Activated naive CD4-positive, alpha-beta T cell treated with anti-CD3 and anti-CD28 coated beads for 36 hours (primary cell): Measurements from ENCODE around the gene DUSP7. TPM values are rescaled to one million over a fixed set of nuclear protein-coding genes. Genes with fewer than 3 reads are reported as not detected.

Source experiments
- CTCF ChIA-PET: fragments of 350-600 bp; sonication (Branson Sonifier 250); formaldehyde crosslinking; loops from one replicate; lab custom pipeline; 2021; ENCODE audit warnings: antibody characterized with exemption; lab: Charles Lee
- DNase-seq: peaks from one replicate; pipeline ENCODE4 v3.0.0-alpha.2; 2020
- H3K27ac Mint-ChIP-seq: one replicate; pipeline ENCODE4 v1.8.0; 2021; ENCODE audit warnings: mild to moderate bottlenecking, mixed read lengths
- H3K27me3 Mint-ChIP-seq: one replicate; pipeline ENCODE4 v1.8.0; 2021; ENCODE audit warnings: low read depth, mixed read lengths
- H3K36me3 Mint-ChIP-seq: one replicate; pipeline ENCODE4 v1.8.0; 2021; ENCODE audit warnings: low read depth, mixed read lengths
- H3K4me1 Mint-ChIP-seq: one replicate; pipeline ENCODE4 v1.8.0; 2021; ENCODE audit warnings: low read depth, mixed read lengths
- H3K4me3 Mint-ChIP-seq: one replicate; pipeline ENCODE4 v1.8.0; 2021; ENCODE audit warnings: mild to moderate bottlenecking, moderate library complexity, mixed read lengths
- H3K9me3 Mint-ChIP-seq: one replicate; pipeline ENCODE4 v1.8.0; 2021; ENCODE audit warnings: mixed read lengths
- intact Hi-C: fragments of 100-400 bp; cut with micrococcal nuclease; formaldehyde crosslinking; loops from one replicate; pipeline ENCODE4 v1.15.1; 2023
- total RNA-seq, 2 experiments: library from RNA; stranded (reverse); gene quantifications; one replicate each; pipeline ENCODE4 v1.2.3, GENCODE V29; 2021

DUSP7 gene
- total RNA-seq, 2 experiments from 2014 or later: 8.2 to 9.1 TPM

DNA sequence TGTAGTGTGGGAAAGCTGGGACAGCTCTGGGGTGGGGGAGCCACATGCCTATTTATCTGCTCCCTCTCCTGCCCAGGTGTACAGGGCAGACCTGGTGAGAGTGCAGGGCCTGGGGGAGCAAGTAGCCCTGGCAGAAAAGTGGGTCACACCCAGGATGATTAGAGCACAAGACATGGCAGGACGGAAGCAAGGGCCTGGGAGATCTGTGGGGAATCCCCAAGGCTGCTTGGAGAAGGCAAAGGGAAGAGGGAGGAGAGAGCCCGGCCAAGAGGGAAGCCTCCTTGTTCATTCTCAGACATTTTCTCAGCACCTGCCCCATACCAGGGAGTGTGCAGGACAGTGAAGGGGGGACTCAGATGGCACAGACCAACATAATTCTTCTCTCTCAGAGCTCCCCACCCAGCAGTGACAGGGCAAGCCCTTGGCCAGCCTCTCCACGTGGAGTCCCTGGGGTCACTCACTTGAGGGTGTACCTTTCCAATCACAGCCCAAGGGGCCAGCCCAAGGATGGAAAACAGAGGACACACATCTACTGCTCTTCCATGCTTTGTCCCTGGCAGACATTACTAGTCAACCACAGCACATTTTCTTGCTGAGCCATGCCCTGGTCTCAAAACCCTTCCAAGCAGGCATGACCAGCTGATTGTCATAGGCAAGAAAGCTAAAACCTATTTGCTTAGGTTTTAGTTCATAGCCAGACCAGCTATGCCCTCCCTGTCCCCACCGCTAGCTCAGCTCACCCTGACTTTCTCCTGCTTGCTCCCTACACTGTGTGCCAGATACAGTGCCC is 4.9 kb upstream of the DUSP7 start:
- CTCF ChIA-PET: interaction anchor here (0.9 to 1.1 kb wide), 2 partner anchors 20 to 84 kb away, joined by 3 to 4 read pairs; no protein-coding TSS in a partner anchor
- Mint-ChIP-seq H3K27me3 (no peaks in the 10 kb centered on the region), H3K36me3 (no peaks in the 10 kb centered on the region), H3K9me3 (no peaks in the 10 kb centered on the region), H3K4me3 (no peak overlapping the region), H3K27ac (no peak overlapping the region), H3K4me1 (no peaks in the 10 kb centered on the region)
- DNase-seq: no peak
- intact Hi-C loops: loop anchor here (5.0 kb wide), 1 partner anchor 51 kb away; no protein-coding TSS in a partner anchor

DNA sequence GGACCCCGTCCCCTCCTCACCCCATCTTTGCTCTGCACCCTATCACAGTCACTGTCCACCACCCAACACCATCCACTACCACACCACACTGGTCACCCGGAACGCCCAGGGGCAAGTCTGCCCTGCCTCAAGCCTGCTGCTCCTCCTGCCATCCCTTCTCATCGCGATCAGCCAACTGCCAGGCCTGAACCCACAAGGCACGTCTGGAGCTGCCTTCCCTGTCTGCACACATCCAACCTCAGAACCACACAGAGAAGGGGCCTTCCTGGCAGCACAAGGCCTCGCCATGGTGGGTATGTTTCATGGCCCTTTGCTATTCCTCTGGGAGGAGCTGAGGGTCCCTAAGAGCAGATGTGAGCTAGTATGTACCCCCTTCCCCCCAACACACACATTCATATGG is 3.4 kb upstream of the DUSP7 start:
- CTCF ChIA-PET: interaction anchor here (0.6 to 2.1 kb wide), 3 partner anchors 54 to 368 kb away, joined by 3 to 5 read pairs (median 3); no protein-coding TSS in a partner anchor
- intact Hi-C loops: loop anchor here (5.0 to 10.0 kb wide), 7 partner anchors 53 to 1465 kb away; partner anchors contain the start of genes GNL3, PBRM1, TEX264 and TLR9
- Mint-ChIP-seq H3K36me3 (no peaks in the 10 kb centered on the region), H3K4me1 (no peaks in the 10 kb centered on the region), H3K27ac (no peak overlapping the region), H3K27me3 (no peaks in the 10 kb centered on the region), H3K4me3 (no peak overlapping the region), H3K9me3 (no peaks in the 10 kb centered on the region)
- no peak for DNase-seq

DNA sequence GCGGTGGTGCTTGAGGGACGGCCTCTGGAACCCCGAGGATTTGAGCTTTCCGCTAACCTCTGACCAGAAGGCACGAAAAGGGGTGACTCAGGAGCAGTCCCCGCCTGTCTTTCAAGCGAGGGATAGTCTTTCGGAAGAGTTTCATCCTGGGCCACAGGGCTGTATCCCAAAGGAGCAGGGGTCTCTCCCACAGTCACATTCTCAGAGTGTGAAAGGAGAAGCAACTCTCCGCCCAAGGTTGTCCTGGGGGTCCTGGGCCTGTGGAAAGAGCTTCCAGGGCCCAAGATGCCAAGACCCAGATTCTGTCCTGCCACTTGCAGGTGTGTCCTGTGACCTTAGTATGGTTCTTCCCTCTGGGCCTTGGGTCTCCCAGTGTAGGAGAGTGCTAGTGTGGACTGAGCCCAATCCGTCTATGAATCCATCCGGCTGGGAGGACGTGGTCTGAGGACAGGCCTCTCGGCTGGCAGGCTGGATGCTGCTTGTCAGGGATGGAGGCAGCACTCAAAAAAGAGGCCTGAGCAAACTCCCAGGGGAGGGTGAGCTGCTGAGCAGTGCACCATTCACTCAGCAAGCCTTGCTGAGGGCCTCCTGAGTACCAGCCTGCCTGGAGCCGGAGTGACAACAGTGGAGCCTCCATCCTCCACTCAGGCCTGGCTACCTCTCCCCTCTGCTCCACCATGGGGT is 1.6 kb upstream of the DUSP7 start:
- intact Hi-C loops: loop anchor here (1.0 to 10.0 kb wide), 15 partner anchors 57 to 1463 kb away; partner anchors contain the start of genes ABHD14A, ABHD14B, DCAF1 and GNL3
- CTCF ChIA-PET: interaction anchor here (1.2 to 2.1 kb wide), 5 partner anchors 21 to 97 kb away, joined by 5 to 8 read pairs (median 6); partner anchors contain the start of gene POC1A

DNA sequence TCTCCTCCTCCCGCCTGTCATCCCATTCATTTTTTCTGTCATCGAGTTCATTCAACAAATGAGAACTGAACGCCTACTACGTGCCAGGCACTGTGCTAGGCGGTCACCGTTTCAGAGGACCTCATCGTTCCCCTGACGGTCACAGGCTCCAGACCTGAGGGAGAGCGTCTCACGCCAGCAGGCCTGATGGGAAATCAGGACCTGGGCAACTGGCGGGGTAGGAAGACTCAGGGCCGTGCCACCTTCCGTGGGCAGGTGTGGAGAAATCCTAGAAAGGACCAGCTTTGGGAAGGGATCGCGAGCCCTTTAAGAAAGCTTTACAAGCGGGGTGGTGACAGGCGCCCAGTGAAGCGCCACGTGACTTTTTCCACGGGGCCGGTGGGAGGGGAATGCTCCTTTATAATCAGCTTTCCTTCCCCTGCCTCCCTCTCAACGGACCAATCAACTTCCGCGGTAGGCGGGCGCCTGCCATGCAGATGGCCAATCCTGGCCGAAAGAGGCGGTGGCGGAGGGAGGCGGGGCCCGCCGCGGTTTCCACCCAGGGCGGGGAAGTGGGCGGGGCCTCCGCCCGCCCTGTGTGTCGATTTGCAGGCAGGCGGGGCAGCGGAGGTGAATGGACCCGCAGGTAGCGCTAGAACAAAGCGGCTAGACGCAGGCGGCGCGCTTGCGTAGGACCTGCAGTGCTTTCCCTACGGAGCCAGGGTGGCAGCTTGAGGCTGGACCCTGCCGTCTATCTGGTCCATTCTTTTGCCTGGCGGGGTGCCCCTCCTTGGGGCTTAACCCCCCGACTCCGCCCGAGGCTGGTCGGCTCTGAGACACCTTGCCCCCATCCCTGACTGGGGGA is 819 bp upstream of the DUSP7 start:
- peak overlapping the region; percentile 76 for H3K27ac Mint-ChIP-seq
- peaks cover 5% of the 10 kb centered on the region for H3K36me3 Mint-ChIP-seq
- H3K27me3 Mint-ChIP-seq: no peaks in the 10 kb centered on the region
- peak overlapping the region; percentile 78 for H3K4me3 Mint-ChIP-seq
- H3K9me3 Mint-ChIP-seq: no peaks in the 10 kb centered on the region
- H3K4me1 Mint-ChIP-seq: peaks cover 25% of the 10 kb centered on the region
- CTCF ChIA-PET: interaction anchor here (0.6 to 1.9 kb wide), 10 partner anchors 21 to 282 kb away, joined by 3 to 8 read pairs (median 5); partner anchors contain the start of genes ACY1, POC1A and RRP9
- peak; percentile 100 for DNase-seq
- intact Hi-C loops: loop anchor here (1.0 to 10.0 kb wide), 15 partner anchors 56 to 1462 kb away; partner anchors contain the start of genes ABHD14A, ABHD14B, DCAF1 and GNL3

More for the DNA sequence above, 1.6 kb upstream of the DUSP7 start:
- Mint-ChIP-seq H3K4me3 (peak overlapping the region; percentile 78), H3K27ac (no peak overlapping the region), H3K27me3 (no peaks in the 10 kb centered on the region), H3K36me3 (peaks cover 5% of the 10 kb centered on the region), H3K9me3 (no peaks in the 10 kb centered on the region), H3K4me1 (peaks cover 17% of the 10 kb centered on the region)
- no peak for DNase-seq

DNA sequence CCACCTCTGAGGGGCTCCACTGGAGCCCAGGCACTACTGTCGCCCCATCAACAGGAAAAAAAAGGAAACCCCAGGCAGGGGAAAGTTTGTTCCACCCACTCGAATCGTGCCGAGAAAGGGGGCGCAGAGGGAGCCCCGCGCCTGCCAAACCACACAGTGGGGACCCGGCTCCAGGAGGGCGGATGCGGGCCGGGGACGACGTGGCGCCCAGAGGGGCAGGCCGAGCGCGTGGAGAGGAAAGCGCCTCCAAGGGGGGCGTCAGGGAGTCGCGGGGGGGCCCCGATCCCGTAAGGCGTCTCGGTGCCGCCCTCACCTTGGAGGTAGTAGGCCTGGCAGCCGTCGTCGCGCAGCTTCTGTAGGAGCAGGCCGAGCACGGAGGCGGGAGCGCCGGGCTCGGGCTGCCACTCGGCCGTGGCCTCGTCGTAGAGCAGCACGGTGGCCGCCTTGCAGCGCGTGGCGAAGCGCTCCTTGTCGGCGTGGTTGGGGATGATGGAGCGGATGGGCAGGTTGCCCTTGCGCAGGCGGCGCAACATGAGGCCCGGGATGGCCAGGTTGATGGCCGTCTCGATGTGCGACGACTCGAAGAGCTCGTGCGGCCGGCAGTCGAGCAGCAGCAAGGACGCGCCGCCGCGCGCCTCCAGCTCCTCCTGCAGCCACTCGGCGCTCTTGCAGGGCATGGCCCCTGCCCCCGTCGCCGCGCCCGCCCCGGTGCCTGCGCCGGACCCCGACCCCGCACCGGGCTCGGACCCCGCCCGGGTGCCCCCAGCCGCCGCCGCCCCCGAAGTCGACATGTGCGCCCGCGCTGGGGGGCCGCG is 627 bp downstream of the DUSP7 start:
- H3K27me3 Mint-ChIP-seq: no peaks in the 10 kb centered on the region
- H3K4me3 Mint-ChIP-seq: peak overlapping the region; percentile 88
- no peaks in the 10 kb centered on the region for H3K9me3 Mint-ChIP-seq
- peak overlapping the region; percentile 78 for H3K27ac Mint-ChIP-seq
- peaks cover 37% of the 10 kb centered on the region for H3K4me1 Mint-ChIP-seq
- peak; percentile 48 for DNase-seq
- intact Hi-C loops: loop anchor here (2.0 to 10.0 kb wide), 10 partner anchors 81 to 1461 kb away; partner anchors contain the start of genes ABHD14A, ABHD14B, DCAF1 and GNL3
- peaks cover 9% of the 10 kb centered on the region for H3K36me3 Mint-ChIP-seq
- CTCF ChIA-PET: interaction anchor here (1.2 to 1.9 kb wide), 5 partner anchors 52 to 101 kb away, joined by 4 to 8 read pairs (median 7); partner anchors contain the start of genes ACY1 and POC1A

DNA sequence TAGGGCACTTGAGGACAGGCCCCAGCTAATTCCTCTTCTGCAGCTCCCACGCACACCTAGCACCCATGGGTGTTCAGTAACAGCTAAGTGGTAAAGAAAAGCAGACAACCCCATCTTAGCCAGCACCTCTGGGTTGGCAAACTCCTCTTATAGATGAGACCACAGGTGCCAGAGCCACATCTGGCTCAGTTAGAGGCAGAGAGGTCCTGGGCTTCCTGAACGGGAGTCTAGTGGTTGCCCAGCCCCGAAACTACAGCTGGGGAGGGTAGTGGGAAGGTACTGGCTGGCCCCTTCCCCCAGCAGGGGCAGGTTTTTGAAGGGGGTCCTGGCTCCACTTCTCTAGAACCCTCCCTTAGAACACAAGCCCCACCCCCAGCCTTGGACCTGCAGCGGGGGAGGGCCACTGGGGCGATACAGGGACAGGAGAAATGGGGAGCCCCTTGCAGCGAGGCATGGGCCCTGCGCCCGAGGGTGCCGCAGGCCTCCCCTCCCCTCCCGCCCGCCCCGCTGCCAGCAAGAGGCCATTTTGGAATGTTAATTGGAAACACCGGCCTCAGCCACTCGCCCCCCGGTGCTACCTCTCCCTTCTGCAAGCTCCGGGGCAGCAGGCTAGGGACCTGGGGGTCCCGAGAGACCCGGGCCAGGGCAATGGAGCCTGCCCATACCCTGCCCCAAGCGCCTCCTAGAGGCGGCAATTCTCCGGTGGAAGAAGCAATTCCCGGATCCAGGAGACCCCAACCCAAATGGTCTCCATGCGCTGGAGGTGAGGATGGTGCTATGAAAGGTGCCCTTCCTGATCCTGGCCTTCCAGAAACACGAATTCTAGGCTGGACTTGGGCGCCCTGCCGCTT is 1.5 kb downstream of the DUSP7 start:
- peaks cover 42% of the 10 kb centered on the region for H3K4me1 Mint-ChIP-seq
- no peaks in the 10 kb centered on the region for H3K9me3 Mint-ChIP-seq
- intact Hi-C loops: loop anchor here (5.0 to 10.0 kb wide), 6 partner anchors 170 to 1460 kb away; partner anchors contain the start of genes GNL3, PBRM1, TEX264 and TLR9
- peaks cover 15% of the 10 kb centered on the region for H3K36me3 Mint-ChIP-seq
- H3K27ac Mint-ChIP-seq: peak overlapping the region; percentile 96
- CTCF ChIA-PET: interaction anchor here (1.0 to 3.9 kb wide), 7 partner anchors 52 to 281 kb away, joined by 3 to 46 read pairs (median 13); partner anchors contain the start of genes ACY1 and POC1A
- peak; percentile 36 for DNase-seq
- H3K27me3 Mint-ChIP-seq: no peaks in the 10 kb centered on the region
- peak overlapping the region; percentile 88 for H3K4me3 Mint-ChIP-seq

DNA sequence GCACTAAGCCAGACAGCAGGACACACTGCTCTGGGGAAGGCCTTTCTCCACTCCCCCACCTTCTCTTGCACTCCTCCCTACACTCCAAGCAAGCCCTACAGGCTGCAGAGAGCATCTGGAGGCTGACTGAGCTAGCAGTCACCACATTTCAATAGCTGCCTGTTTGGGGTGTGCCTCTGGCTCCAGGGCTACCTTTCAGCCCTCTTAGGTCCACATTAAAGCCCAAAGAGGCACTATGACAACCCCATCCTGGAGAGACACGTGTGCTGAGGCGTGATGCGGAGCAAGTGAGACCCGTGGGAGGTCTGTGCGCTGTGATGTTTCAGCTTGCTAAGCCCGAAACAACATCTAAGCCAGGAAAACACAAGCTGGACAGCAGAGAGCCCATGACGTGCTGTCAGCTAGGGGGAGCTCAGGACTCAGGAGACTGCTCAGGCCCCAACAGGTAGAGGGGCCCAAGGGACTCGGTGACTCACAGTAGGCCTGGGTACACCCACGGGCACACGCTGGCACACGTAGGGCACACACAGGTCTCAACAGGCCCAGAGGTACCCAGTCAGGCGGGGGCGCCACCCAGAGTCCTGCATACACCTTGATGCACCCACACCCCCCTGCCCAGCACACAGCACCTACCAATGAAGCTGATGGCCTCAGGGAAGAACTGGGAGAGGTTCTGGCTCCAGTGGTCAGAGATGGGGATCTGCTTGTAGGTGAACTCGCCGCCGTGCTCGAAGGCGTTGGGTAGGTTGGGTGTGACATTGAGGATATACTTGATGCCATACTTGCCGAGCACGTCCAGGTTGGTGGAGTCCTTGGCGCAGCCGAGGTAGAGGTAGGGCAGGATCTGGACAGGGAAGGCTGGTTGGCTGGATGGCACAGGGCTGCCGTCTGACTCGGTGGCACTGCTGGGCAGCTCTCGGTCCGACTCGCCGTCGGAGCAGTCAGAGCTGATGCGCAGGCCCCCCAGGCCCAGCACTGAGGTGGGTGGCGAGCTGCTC is 2.8 kb downstream of the DUSP7 start:
- peak overlapping the region; percentile 96 for H3K27ac Mint-ChIP-seq

DNA sequence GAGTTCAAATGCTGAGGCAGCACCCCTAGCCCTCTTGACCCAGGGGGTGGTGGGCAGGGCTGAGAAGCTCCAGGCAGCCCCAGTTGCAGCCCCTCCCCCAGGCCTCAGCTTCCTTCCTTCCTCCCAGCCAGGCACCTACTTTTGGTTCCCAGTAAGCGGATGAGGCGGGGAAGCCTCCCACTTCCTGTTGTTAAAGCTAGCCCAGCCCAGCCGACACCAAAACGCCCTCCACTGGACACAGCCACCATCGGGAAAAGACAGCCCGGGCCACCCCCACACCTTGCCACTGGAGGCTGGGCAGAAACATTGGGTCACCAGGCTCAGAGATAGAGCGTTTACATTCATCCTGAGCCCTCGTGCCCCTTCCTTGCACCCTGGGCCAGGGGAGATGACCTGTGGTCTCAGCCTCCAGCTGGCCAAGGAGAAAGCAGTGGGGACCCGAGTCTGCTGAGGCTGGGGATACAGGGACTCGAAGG is 3.5 kb downstream of the DUSP7 start:
- peak overlapping the region; percentile 96 for H3K27ac Mint-ChIP-seq
- H3K4me1 Mint-ChIP-seq: peaks cover 52% of the 10 kb centered on the region
- H3K36me3 Mint-ChIP-seq: peaks cover 15% of the 10 kb centered on the region
- H3K27me3 Mint-ChIP-seq: no peaks in the 10 kb centered on the region
- no peaks in the 10 kb centered on the region for H3K9me3 Mint-ChIP-seq
- CTCF ChIA-PET: interaction anchor here (0.8 to 3.9 kb wide), 14 partner anchors 11 to 183 kb away, joined by 3 to 46 read pairs (median 6); partner anchors contain the start of genes PARP3 and POC1A
- intact Hi-C loops: loop anchor here (1.0 to 10.0 kb wide), 7 partner anchors 52 to 1458 kb away; partner anchors contain the start of genes GNL3, PARP3, PBRM1 and TLR9
- peak overlapping the region; percentile 88 for H3K4me3 Mint-ChIP-seq
- DNase-seq: peak; percentile 77

More for the DNA sequence above, 2.8 kb downstream of the DUSP7 start:
- H3K4me3 Mint-ChIP-seq: peak overlapping the region; percentile 88
- DNase-seq: peak; percentile 63
- H3K4me1 Mint-ChIP-seq: peaks cover 50% of the 10 kb centered on the region
- H3K9me3 Mint-ChIP-seq: no peaks in the 10 kb centered on the region
- CTCF ChIA-PET: interaction anchor here (1.0 to 3.9 kb wide), 14 partner anchors 11 to 283 kb away, joined by 3 to 46 read pairs (median 6); partner anchors contain the start of genes PARP3 and POC1A
- no peaks in the 10 kb centered on the region for H3K27me3 Mint-ChIP-seq
- intact Hi-C loops: loop anchor here (1.0 to 10.0 kb wide), 7 partner anchors 52 to 1459 kb away; partner anchors contain the start of genes GNL3, PARP3, PBRM1 and TLR9
- H3K36me3 Mint-ChIP-seq: peaks cover 15% of the 10 kb centered on the region

DNA sequence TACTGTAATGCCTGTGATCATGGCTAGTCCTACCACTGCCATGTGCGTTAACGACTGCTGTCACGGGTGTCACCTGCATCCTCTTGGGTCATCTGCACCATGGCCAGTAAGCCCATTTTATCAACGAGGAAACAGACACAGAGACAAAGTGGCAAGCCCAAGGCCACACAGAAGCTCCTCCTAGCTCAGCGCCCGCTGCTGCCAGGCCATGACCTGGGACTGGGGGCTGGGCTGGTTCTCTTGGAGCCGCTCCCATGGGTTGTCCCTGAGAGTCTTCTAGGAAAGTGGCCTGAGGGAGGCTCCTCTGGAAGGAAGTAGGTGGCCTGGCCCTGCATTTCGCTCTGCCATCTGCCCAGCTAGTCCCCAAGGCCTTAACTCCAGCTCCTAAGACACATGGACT is 4.9 kb downstream of the DUSP7 start:
- Mint-ChIP-seq H3K27ac (peak overlapping the region; percentile 96), H3K9me3 (no peaks in the 10 kb centered on the region), H3K4me3 (no peak overlapping the region), H3K36me3 (peaks cover 15% of the 10 kb centered on the region), H3K27me3 (no peaks in the 10 kb centered on the region), H3K4me1 (peaks cover 52% of the 10 kb centered on the region)
- DNase-seq: no peak
- CTCF ChIA-PET: interaction anchor here (3.9 kb wide), 2 partner anchors 48 to 71 kb away, joined by 32 to 46 read pairs; no protein-coding TSS in a partner anchor
- intact Hi-C loops: loop anchor here (10.0 kb wide), 3 partner anchors 173 to 1457 kb away; partner anchors contain the start of genes GNL3, PBRM1 and TLR9
